Activated naive CD8-positive, alpha-beta T cell treated with anti-CD3 and anti-CD28 coated beads, Interleukin-2, amount 50 U/mL, for 16 hours (primary cell): ENCODE data around the gene IBA57.
"Not testable (repeated sequence)": the region's sequence is repeated elsewhere in the genome, so short reads cannot be mapped to it uniquely, and the experiment has no call there.

Experiments
- DNase-seq: peaks from one replicate; pipeline ENCODE4 v3.0.0-alpha.2; 2020; ENCODE audit warnings: low read depth, low spot score

The IBA57 gene

GRCh38 chr1:228212415-228212965 is 46.9 kb downstream of the IBA57 start:
- DNase-seq, result no peak

DNA sequence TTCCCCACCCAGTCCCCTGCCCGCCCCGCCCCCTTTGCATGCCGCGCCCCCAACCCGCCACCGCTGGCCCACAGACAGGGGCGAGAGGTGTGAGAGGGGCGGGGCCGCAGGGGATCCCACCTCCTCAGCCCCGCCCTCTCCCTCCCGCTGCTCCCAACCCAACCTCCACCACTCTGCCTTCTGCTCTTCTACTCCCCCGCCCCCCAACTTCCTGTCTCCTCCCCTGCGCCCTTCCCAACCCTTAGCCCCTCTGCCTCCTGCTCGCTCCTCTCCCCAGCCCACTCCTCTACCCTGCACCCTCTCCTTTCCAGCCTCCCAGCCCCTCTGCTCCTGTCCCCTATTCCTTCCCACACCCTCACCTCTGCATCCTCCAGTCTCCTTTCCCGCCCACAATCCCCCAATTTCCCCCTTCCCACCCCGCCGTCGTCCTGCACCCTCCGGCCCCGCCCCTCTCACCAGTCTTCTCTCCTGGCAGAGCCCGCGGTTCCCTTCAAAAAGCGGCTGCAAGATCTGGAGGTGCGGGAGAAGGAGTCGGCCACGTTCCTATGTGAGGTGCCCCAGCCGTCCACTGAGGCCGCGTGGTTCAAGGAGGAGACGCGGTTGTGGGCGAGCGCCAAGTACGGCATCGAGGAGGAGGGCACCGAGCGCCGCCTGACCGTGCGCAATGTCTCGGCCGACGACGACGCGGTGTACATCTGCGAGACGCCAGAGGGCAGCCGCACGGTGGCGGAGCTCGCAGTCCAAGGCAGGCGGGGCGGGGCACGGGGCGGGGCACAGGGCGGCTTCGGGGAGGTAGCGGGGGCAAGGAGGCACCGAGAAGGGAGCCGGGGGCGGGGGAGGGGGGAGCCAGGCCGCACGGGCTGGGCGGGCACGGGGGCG is 47.6 kb downstream of the IBA57 start:
- peak; percentile 87 for DNase-seq

GRCh38 chr1:228213917-228214808 is 48.6 kb downstream of the IBA57 start:
- DNase-seq, result no peak

DNA sequence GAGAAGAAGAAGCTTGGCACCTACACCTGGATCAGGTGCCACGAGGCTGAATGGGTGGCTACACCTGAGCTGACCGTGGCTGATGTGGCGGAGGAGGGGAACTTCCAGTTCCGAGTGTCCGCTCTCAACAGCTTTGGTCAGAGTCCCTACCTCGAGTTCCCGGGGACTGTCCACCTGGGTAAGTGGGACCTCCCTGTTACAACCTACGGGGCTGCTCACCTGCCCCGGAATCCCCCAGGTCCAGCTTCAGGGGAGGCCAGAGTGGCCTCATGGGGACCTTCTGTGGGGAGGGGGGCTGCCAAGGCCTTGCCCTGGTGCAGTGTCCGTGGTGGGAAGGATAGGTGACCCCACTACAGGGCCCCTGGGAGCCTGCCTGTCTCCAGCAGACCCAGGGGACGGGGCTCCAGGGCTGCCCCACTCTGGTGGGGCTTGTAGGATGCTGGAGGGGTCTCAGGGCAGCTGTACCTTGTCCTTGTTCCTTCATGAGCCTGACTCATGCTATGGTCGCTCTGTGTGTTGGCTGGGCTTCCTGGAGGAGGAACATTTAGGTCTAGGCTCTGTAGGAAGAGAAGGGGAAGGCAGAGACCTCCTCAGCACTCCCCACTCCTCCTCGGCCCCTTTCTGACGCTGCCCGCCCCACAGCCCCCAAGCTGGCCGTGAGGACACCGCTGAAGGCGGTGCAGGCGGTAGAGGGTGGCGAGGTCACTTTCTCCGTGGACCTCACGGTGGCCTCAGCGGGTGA is 49.5 kb downstream of the IBA57 start:
- no peak for DNase-seq

DNA sequence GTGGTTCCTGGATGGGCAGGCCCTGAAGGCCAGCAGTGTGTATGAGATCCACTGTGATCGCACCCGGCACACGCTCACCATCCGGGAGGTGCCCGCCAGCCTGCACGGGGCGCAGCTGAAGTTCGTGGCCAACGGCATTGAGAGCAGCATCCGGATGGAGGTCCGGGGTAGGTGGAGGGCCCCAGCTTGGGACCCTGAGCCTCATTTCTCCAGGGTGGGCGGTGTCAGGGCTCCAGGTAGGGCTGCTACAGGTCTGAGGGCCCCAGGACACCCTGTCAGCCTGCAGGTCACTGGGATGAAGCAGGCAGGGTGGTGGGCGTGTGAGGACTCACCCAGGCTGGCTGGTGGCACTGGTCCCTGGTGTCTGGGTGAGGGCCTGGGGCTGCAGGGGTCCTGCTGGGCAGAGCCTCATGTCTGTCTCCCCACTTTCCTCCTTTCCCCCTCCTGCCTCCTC is 50.1 kb downstream of the IBA57 start:
- no peak for DNase-seq

- no peak for DNase-seq
Measured at GRCh38 chr1:228216371-228217320, 51.0 kb downstream of the IBA57 start.

DNA sequence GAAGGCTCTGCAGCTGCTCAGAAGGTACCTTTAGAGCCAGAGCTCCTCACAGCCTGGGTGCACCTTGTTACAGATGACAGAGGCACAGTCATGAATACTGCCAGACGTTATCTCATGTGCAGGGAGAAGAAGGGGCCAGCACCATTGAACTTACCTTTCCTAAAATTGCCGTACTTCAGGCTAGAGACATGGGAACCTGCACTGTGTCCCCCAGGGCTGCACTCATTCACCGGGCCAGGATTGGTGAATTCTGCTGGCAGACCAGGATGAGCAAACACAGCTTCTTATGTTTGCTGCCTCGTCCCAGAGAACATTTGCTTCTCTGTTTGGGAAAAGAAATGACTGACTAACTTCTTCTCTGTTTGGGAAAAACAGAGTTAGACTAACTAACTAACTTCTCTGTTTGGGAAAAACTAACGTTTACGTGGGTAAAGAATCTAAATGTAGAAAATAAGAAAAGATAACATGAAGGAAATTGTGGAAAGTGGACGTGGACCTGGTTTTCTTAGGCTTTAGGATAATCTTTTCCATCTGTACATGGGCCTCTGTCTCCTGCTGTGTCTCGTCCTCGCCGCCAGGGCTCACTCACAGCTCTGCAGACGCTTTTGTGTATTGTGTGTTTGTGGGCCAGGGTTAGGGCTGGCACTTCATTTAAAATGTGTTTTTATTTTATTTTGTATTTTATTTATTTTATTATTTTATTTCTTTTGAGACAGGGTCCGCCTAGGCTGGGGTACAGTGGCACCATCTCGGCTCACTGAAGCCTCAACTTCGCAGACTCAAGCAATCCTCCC is 52.1 kb downstream of the IBA57 start:
- no peak for DNase-seq

DNA sequence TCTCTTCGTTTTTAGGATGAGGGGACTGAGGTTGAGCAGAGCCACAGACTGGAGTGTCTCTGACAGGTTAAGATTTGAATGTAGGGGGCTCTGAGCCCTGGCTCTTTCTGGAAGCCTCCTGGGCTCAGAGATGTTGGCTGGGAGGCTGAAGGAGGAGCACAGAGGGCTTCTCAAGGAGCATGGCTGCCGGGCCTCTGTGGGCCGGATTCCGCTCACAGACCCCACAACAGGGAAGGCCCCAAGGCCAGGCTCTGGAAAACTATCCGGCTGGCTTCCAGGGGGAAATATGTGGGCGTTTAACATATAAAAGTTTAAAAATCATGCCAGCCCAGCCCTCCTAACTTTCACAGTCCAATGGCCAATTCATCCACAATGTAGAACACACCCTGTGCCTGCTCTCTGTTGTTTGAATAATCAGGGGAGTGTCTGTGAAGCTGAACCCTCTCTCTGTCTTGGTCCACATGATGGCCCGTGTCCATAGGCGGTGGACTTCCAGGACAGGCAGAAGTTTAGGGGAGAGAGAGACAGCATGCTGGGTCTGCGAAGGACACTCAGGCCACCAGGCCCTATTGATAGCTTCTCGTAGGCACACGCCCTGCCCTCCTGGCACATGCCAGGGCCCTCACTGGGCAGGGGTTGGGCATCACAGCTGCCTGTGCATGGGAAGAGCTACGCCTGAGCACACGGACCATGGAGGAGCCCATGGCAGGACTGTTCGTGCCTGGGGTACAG is 53.1 kb downstream of the IBA57 start:
- no peak for DNase-seq

DNA sequence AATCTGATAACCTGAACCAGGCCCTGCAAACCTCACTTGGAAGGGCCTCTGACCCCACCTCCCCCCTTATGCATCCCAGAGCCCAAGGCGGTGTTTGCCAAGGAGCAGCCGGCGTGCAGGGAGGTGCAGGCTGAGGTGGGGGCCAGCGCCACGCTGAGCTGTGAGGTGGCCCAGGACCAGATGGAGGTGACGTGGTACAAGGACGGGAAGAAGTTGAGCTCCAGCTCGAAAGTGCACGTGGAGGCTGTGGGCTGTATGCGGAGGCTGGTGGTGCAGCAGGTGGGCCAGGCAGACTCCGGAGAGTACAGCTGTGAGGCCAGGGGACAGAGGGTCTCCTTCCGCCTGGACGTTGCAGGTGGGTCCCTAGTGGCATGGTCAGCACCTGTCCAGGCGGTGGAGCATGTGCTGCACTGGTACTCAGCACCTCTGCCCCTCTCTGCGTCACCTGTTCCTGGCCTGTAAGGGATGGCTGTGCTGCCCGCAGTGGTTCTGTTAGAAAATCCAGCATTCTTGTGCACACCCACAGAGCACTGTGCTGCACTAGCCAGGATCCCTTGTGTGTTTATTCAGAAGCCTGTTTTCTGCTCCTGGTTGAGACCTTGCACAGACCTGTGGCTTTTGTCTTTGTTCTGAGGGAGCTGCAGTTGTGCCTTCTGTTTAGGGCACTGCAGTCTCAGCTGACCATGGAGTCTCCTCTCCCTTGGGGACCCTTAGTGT is 53.8 kb downstream of the IBA57 start:
- no peak for DNase-seq

DNA sequence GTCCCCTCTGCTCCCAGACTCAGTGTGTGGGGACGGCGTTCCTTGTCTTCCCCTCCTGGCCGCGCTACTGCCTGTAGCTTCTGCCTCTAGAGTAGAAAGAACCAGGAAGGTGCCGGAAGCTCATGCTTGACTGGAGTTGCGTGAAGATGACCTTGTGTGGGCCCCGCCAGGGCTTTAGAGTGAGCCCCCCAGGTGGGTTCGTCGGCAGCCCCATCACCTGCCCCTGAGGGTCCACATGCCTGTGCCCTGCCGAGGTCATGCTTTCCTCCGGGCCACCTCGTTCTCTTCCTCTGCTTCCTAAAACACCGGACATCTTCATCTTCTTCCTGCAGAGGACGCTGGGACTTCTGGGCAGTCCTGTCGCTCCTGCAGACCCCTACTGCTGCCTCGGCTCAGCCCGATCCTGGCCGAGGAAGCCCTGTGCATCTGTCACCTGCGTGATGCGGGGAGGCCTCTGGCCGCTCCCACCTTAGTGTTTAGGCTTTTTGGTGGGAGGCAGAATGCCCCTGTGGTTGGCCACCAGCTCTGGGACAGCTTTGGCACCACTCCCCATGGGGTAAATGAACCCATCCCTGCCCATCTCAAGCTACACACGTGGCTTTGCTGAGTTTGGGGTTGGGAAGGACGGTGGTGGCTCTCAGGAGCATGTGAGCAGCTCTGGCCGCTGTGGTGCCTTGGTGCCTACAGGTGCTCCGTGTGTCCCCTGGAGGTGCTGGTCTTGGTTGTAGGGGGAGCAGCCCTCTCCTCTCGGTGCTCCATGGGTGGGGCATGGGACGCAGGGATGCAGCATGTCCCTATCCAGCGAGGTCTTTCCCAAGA is 54.6 kb downstream of the IBA57 start:
- no peak for DNase-seq

GRCh38 chr1:228221097-228221496 is 55.5 kb downstream of the IBA57 start:
- DNase-seq, result not testable (repeated sequence)

GRCh38 chr1:228222548-228222947 is 56.9 kb downstream of the IBA57 start:
- no peak for DNase-seq

DNA sequence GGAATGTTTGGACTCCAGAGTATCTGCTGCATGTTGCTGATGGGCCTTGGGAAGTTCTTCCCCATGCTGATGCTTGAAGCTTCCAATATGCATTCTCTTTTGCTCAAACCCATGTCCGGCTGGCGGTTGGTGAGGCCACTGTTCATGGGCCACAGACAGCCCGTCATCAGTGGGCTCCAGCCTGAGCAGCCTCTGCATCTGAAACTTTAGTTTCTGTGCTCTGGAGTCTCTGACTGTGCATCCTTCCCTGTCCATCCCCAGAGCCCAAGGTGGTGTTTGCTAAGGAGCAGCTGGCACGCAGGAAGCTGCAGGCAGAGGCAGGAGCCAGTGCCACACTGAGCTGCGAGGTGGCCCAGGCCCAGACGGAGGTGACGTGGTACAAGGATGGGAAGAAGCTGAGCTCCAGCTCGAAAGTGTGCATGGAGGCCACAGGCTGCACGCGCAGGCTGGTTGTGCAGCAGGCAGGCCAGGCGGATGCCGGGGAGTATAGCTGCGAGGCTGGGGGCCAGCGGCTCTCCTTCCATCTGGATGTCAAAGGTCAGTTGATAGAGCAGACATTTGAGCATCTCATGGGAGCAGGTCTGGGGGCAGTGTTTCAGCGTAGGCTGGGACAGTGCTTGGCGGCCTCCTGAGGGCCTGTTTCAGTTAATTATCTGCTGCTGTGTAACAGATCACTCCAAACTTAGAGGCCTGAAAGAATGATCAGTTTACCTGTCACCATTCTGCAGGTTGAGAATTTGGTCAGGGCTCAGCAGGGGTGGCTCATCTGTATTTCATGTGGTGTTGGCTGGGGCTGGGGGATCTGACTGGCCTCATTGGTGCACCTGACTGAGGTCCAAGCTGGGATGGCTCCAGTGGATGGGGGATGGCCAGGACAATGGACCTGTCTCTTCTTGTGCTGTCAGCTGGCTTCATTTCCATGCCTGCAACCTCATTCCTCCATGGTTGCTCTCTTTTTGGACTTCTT is 58.9 kb downstream of the IBA57 start:
- DNase-seq, result no peak

- DNase-seq, result no peak
Measured at GRCh38 chr1:228225165-228225710, 59.6 kb downstream of the IBA57 start.

DNA sequence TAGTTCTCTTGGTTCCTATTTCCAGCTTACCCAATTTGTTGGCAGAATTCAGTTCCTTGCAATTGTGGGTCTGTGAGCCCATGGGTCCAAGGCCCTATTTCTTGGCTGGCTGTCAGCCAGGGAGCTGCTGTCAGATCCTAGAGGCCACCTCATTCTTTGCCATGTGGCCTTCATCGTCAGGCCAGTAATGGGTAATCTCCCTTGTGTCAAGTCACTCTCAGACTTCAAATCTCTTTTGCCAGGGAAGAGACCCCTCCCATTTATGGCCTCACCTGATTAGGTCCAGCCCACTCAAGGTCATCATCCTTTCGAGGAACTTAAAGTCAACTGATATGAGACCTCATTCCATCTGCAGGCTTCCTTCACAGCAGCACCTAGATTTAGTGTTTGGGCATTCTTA is 60.1 kb downstream of the IBA57 start:
- DNase-seq, result no peak
